ENCODE data around the gene TBX1. TPM values are rescaled to one million over a fixed set of nuclear protein-coding genes. Genes with fewer than 3 reads are reported as not detected.

TBX1 gene
- total and polyA plus RNA-seq, 7 donors: 18.2 to 112 (median 80.8) TPM

GRCh38 chr22:19779685-19780268, 19.2 kb downstream of the TBX1 start:
- intact Hi-C loops (cut with DNase I): loop anchor here in 1 of 2 donors (2.0 kb wide), 1 partner anchor 17 kb away; no protein-coding TSS in a partner anchor
- Histone ChIP-seq H3K9me3 (no peaks in the 10 kb centered on the region), H3K27ac (peak overlapping the region; percentile 75), H3K4me3 (no peak overlapping the region), H3K4me1 (peaks cover 7% of the 10 kb centered on the region), H3K27me3 (ENCODE audit: insufficient read depth in 3 of 3, low read length in 2 of 3) (no peaks in the 10 kb centered on the region), H3K36me3 (ENCODE audit: insufficient read depth in 1 of 2, low read depth in 1 of 2) (no peaks in the 10 kb centered on the region)
- WGBS, 3 donors: 38 to 45% (median 43%) methylated on average over 13 of the region's 13 CpGs
- ATAC-seq: peak; percentile 32 to 81 (median 72)
- DNase-seq: peak in 1 of 2 donors; percentile 57
- no peak for TF ChIP-seq CTCF (IDR thresholded peaks at IDR 0.05)

GRCh38 chr22:19782533-19782932, 22.0 kb downstream of the TBX1 start:
- no peak for ATAC-seq
- H3K36me3 ChIP-seq (ENCODE audit: insufficient read depth in 1 of 2, low read depth in 1 of 2): no peaks in the 10 kb centered on the region
- no peak for DNase-seq
- no peaks in the 10 kb centered on the region for H3K9me3 ChIP-seq
- no peak overlapping the region for H3K27ac ChIP-seq
- H3K27me3 ChIP-seq (ENCODE audit: insufficient read depth in 3 of 3, low read length in 2 of 3): no peaks in the 10 kb centered on the region
- H3K4me1 ChIP-seq: peaks cover 7% of the 10 kb centered on the region
- WGBS, 3 donors: 90 to 100% (median 95%) methylated on average over 1 of the region's 1 CpG
- no peak overlapping the region for H3K4me3 ChIP-seq
- no peak for TF ChIP-seq CTCF (IDR thresholded peaks at IDR 0.05)
- intact Hi-C loops (cut with DNase I): no loop called here

GRCh38 chr22:19783586-19784383, 23.2 kb downstream of the TBX1 start:
- intact Hi-C loops (cut with DNase I): no loop called here
- 79 to 84% (median 81%) methylated on average over 24 of the region's 24 CpGs for WGBS, 3 donors
- no peaks in the 10 kb centered on the region for H3K9me3 ChIP-seq
- H3K36me3 ChIP-seq (ENCODE audit: insufficient read depth in 1 of 2, low read depth in 1 of 2): no peaks in the 10 kb centered on the region
- no peak overlapping the region for H3K27ac ChIP-seq
- H3K27me3 ChIP-seq (ENCODE audit: insufficient read depth in 3 of 3, low read length in 2 of 3): no peaks in the 10 kb centered on the region
- H3K4me3 ChIP-seq: no peak overlapping the region
- ATAC-seq (no peak), DNase-seq (peak in 1 of 2 donors; percentile 17)
- peaks cover 7% of the 10 kb centered on the region for H3K4me1 ChIP-seq
- no peak for TF ChIP-seq CTCF (IDR thresholded peaks at IDR 0.05)

- Histone ChIP-seq H3K4me3 (no peak overlapping the region), H3K4me1 (peaks cover 4% of the 10 kb centered on the region), H3K36me3 (ENCODE audit: insufficient read depth in 1 of 2, low read depth in 1 of 2) (no peaks in the 10 kb centered on the region), H3K27ac (no peak overlapping the region), H3K27me3 (ENCODE audit: insufficient read depth in 3 of 3, low read length in 2 of 3) (no peaks in the 10 kb centered on the region), H3K9me3 (no peaks in the 10 kb centered on the region)
- no peak for TF ChIP-seq CTCF (IDR thresholded peaks at IDR 0.05)
- no peak for ATAC-seq
- peak in 1 of 2 donors; percentile 48 for DNase-seq
- WGBS, 3 donors: 88 to 94% (median 92%) methylated on average over 33 of the region's 33 CpGs
- intact Hi-C loops (cut with DNase I): no loop called here
These were observed 24.0 kb downstream of the TBX1 start for GRCh38 chr22:19784384-19785175.
